Trophoblast cell (in vitro differentiated cells and primary cell): ENCODE data around the gene GAGE10.

Source experiments
- DNase-seq, 2 donors: peaks; one replicate each; pipeline ENCODE4 v3.0.0-alpha.2; 2016
- H2AFZ ChIP-seq: 2 replicates; pipeline ENCODE4 v1.6.1; 2013; ENCODE audit warnings: low read length, moderate library complexity, mild to moderate bottlenecking; ENCODE audit not compliant: insufficient read depth, poor library complexity
- H2AK5ac ChIP-seq: 2 replicates; pipeline ENCODE4 v1.6.1; 2013; ENCODE audit warnings: mild to moderate bottlenecking, low read length
- H2BK120ac ChIP-seq: 2 replicates; pipeline ENCODE4 v1.6.1; 2013; ENCODE audit warnings: low read length, mild to moderate bottlenecking, moderate library complexity; ENCODE audit not compliant: insufficient read depth, poor library complexity
- H2BK12ac ChIP-seq: 2 replicates; pipeline ENCODE4 v1.6.1; 2013; ENCODE audit warnings: mild to moderate bottlenecking, low read length, moderate library complexity
- H2BK5ac ChIP-seq: 2 replicates; pipeline ENCODE4 v1.6.1; 2013; ENCODE audit warnings: low read length, low read depth, moderate library complexity, mild to moderate bottlenecking; ENCODE audit not compliant: poor library complexity
- H3K14ac ChIP-seq: 2 replicates; pipeline ENCODE4 v1.6.1; 2013; ENCODE audit warnings: mild to moderate bottlenecking, low read length
- H3K18ac ChIP-seq: 2 replicates; pipeline ENCODE4 v1.6.1; 2013; ENCODE audit warnings: mild to moderate bottlenecking, low read length
- H3K23ac ChIP-seq: 2 replicates; pipeline ENCODE4 v1.6.1; 2013; ENCODE audit warnings: low read length
- H3K27ac ChIP-seq: 2 replicates; pipeline ENCODE4 v1.5.1; 2013; ENCODE audit warnings: low read depth, mild to moderate bottlenecking, inconsistent platforms, low read length, moderate library complexity
- H3K27me3 ChIP-seq: 2 replicates; pipeline ENCODE4 v1.6.1; 2013; ENCODE audit warnings: inconsistent platforms, mild to moderate bottlenecking, low read length, moderate library complexity; ENCODE audit not compliant: insufficient read depth
- H3K36me3 ChIP-seq, 2 experiments: 1 replicate in 1 of 2; 2 replicates in 1 of 2; pipeline ENCODE4 v1.6.1; 2013; ENCODE audit warnings: low read length in 2 of 2, mild to moderate bottlenecking in 2 of 2, moderate library complexity in 1 of 2; ENCODE audit not compliant: insufficient read depth in 2 of 2, control insufficient read depth in 1 of 2
- H3K4ac ChIP-seq: 2 replicates; pipeline ENCODE4 v1.6.1; 2013; ENCODE audit warnings: low read depth, mild to moderate bottlenecking, low read length, moderate library complexity
- H3K4me1 ChIP-seq, 2 experiments: 1 replicate in 1 of 2; 2 replicates in 1 of 2; pipeline ENCODE4 v1.6.1; 2013; ENCODE audit warnings: low read length in 2 of 2, mild to moderate bottlenecking in 2 of 2, moderate library complexity in 1 of 2; ENCODE audit not compliant: insufficient read depth in 2 of 2, control insufficient read depth in 1 of 2
- H3K4me2 ChIP-seq: 2 replicates; pipeline ENCODE4 v1.6.1; 2013; ENCODE audit warnings: inconsistent platforms, mild to moderate bottlenecking, low read length, moderate library complexity
- H3K4me3 ChIP-seq: 2 replicates; pipeline ENCODE4 v1.5.1; 2013; ENCODE audit warnings: mild to moderate bottlenecking, low read depth, low read length, inconsistent platforms
- H3K79me1 ChIP-seq: one replicate; pipeline ENCODE4 v1.6.1; 2013; ENCODE audit warnings: low read length
- H3K79me2 ChIP-seq: 2 replicates; pipeline ENCODE4 v1.6.1; 2013; ENCODE audit warnings: low read length, mild to moderate bottlenecking; ENCODE audit not compliant: control insufficient read depth, insufficient read depth, poor library complexity
- H3K9ac ChIP-seq: 2 replicates; pipeline ENCODE4 v1.6.1; 2013; ENCODE audit warnings: mild to moderate bottlenecking, low read length
- H3K9me3 ChIP-seq: 2 replicates; pipeline ENCODE4 v1.6.1; 2013; ENCODE audit warnings: low read depth, mild to moderate bottlenecking, control low read depth, inconsistent platforms, low read length; ENCODE audit not compliant: insufficient read depth
- H4K12ac ChIP-seq: 2 replicates; pipeline ENCODE4 v1.6.1; 2013; ENCODE audit warnings: low read depth, mild to moderate bottlenecking, low read length, moderate library complexity
- H4K8ac ChIP-seq: 2 replicates; pipeline ENCODE4 v1.6.1; 2013; ENCODE audit warnings: low read depth, mild to moderate bottlenecking, low read length, moderate library complexity
- H4K91ac ChIP-seq: one replicate; pipeline ENCODE4 v1.6.1; 2013; ENCODE audit warnings: low read depth, mild to moderate bottlenecking, low read length, moderate library complexity
- WGBS: extraction: QIAGEN DNeasy Blood & Tissue Kit; methylation state at CpG from one replicate; pipeline ENCODE4 v1.1.7; 2013; ENCODE audit warnings: missing lambda C conversion rate; ENCODE audit not compliant: insufficient read length, insufficient coverage; ENCODE audit errors: extremely low coverage; 5-methylcytosine and 5-hydroxymethylcytosine counted together

GAGE10 gene

DNA sequence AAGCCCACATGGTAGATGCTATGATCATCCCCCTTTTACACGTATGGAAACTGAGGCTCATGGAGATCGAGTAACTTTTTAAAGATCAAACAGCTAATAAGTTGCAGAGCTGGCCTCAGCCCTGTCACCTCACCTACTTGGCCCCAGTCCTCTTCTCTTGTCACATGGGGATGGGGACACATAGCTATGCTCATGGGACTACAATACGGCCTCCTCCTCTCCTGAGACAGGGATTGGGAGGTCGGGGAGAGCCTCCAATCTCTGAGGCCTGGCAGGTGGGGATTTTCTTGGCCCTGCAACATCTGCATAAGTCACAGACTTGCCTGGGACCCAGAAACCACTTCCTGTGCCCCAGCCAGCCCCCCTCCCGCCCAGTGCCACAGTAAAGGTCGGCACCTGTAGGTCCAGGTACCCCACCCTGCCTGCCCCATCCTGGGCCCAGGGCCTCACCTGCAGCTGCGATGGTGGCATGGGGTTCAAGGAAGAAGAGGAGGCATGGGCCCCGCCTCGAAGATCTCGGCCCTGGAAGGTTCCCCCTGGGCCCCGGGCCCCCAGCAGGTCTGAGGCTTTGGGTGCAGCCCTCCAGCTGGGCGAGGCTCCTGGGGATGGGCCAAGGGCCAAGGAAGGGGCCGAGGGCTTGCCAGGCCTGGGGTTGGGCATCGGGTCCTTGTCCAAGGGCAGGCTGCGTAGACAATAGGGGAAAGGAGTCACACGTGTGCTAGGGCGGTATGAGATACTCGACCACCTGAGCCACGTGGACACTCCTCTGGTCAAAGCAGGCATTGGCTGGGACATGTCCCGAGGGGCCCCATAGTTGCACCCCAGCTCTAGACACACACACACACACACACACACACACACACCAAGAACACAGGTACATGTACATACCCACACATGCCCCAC, 45.3 kb upstream of the GAGE10 start:
- Histone ChIP-seq H3K4me3 (no peak overlapping the region), H3K27me3 (no peaks in the 10 kb centered on the region), H3K79me1 (no peaks in the 10 kb centered on the region), H3K79me2 (no peaks in the 10 kb centered on the region), H4K8ac (no peak overlapping the region), H3K18ac (no peak overlapping the region), H2BK120ac (no peak overlapping the region), H3K4me2 (no peak overlapping the region), H2AFZ (no peak overlapping the region), H2AK5ac (no peak overlapping the region), H3K14ac (no peak overlapping the region), H2BK12ac (no peak overlapping the region), H2BK5ac (no peak overlapping the region), H3K27ac (no peak overlapping the region), H3K36me3 (no peaks in the 10 kb centered on the region), H3K4ac (no peak overlapping the region), H3K9me3 (no peaks in the 10 kb centered on the region), H4K91ac (no peak overlapping the region), H3K23ac (no peak overlapping the region), H3K9ac (no peak overlapping the region), H3K4me1 (no peaks in the 10 kb centered on the region), H4K12ac (no peak overlapping the region)
- WGBS = no CpG with 5 or more reads among the region's 20 CpGs
- DNase-seq = no peak

DNA sequence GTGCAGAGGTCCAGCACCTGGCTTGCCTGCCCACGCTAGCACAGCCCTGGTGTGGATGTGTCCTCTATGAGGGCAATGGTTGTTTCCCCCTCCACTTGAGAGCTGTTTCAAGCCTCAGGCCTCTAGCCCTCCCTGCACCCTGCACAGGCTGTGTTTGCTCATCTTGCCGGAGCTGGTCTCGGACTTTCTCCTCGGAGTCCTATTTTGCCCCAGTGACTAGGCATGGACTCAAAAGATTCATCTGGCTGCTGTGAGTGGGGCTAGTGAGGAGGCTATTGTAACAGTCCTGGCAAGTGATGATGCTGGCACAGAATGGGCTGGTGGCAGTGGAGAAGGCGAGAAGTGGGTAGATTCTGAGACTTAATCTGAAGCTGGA, 44.7 kb upstream of the GAGE10 start:
- Histone ChIP-seq H2BK120ac (no peak overlapping the region), H3K36me3 (no peaks in the 10 kb centered on the region), H3K14ac (no peak overlapping the region), H4K91ac (no peak overlapping the region), H3K4me3 (no peak overlapping the region), H3K23ac (no peak overlapping the region), H3K27me3 (no peaks in the 10 kb centered on the region), H3K79me1 (no peaks in the 10 kb centered on the region), H2AFZ (no peak overlapping the region), H3K4ac (no peak overlapping the region), H2BK12ac (no peak overlapping the region), H3K27ac (no peak overlapping the region), H3K4me1 (no peaks in the 10 kb centered on the region), H4K8ac (no peak overlapping the region), H2BK5ac (no peak overlapping the region), H3K18ac (no peak overlapping the region), H3K9ac (no peak overlapping the region), H3K9me3 (no peaks in the 10 kb centered on the region), H2AK5ac (no peak overlapping the region), H3K79me2 (no peaks in the 10 kb centered on the region), H3K4me2 (no peak overlapping the region), H4K12ac (no peak overlapping the region)
- no CpG with 5 or more reads among the region's 5 CpGs for WGBS
- DNase-seq = no peak

DNA sequence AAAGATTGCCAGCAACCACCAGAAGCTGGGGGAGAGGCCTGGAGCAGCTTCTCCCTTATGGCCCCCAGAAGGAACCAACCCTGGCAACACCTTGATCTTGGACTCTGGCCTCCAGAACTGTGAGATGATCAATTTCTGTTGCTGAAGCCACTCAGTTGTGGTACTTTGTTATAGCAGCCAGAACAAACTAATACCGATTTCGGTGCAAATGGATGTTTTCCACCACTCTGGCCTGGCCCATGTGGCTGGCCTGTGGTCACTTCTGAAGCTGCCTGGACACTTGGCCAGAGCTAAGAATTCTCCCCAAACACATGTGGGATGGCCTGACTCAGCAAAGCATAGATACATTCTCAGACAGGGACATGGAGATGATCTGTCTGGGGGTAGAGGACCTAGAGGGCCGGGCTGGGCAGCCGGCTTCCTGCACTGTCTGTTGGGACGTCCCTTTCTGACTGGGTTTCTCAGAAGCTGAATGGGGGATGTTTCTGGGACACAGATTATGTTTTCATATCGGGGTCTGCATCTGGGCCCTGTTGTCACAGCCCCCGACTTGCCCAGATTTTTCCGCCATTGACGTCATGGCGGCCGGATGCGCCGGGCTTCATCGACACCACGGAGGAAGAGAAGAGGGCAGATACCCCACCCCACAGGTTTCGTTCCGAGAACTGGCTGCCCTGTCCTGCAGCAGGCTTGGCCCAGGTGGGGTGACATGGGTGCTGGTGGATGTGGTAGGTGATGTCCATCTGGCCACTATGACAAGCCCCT, 43.0 kb upstream of the GAGE10 start:
- DNase-seq = no peak

DNA sequence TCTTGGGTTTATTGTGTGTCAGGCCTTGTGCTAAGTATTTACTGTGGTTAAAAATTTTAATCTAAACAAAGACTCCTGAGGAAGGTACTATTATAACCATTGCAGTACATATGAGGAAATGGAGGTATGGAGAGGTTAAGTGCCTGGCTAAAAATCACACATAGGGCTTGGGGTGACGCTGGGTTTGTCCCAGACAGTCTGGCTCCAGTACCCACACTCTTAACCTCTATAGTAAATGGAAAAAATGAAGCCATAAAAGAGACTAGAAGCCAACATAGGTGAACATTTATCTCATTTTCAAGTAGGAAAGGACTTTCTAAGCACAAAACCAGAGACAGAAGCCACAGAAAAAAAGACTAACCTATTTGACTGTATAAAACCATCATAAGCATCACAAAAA, 40.8 kb upstream of the GAGE10 start:
- Histone ChIP-seq H2BK5ac (no peak overlapping the region), H3K27me3 (no peaks in the 10 kb centered on the region), H3K79me1 (no peaks in the 10 kb centered on the region), H2BK120ac (no peak overlapping the region), H3K14ac (no peak overlapping the region), H3K4me2 (no peak overlapping the region), H4K8ac (no peak overlapping the region), H4K91ac (no peak overlapping the region), H3K36me3 (no peaks in the 10 kb centered on the region), H4K12ac (no peak overlapping the region), H3K4ac (no peak overlapping the region), H3K18ac (no peak overlapping the region), H2AK5ac (no peak overlapping the region), H3K4me3 (no peak overlapping the region), H3K27ac (no peak overlapping the region), H2BK12ac (no peak overlapping the region), H2AFZ (no peak overlapping the region), H3K23ac (no peak overlapping the region), H3K9me3 (no peaks in the 10 kb centered on the region), H3K79me2 (no peaks in the 10 kb centered on the region), H3K9ac (no peak overlapping the region), H3K4me1 (no peaks in the 10 kb centered on the region)
- no CpG with 5 or more reads among the region's 1 CpG for WGBS
- no peak for DNase-seq

More for the DNA sequence above, 43.0 kb upstream of the GAGE10 start:
- Histone ChIP-seq H3K79me1 (no peaks in the 10 kb centered on the region), H3K27me3 (no peaks in the 10 kb centered on the region), H2BK120ac (no peak overlapping the region), H4K12ac (no peak overlapping the region), H2AK5ac (no peak overlapping the region), H3K9me3 (no peaks in the 10 kb centered on the region), H2AFZ (no peak overlapping the region), H4K8ac (no peak overlapping the region), H3K4me2 (no peak overlapping the region), H3K14ac (no peak overlapping the region), H3K27ac (no peak overlapping the region), H3K36me3 (no peaks in the 10 kb centered on the region), H3K9ac (no peak overlapping the region), H3K18ac (no peak overlapping the region), H2BK5ac (no peak overlapping the region), H4K91ac (no peak overlapping the region), H3K23ac (no peak overlapping the region), H3K4ac (no peak overlapping the region), H2BK12ac (no peak overlapping the region), H3K79me2 (no peaks in the 10 kb centered on the region), H3K4me3 (no peak overlapping the region), H3K4me1 (no peaks in the 10 kb centered on the region)
- no CpG with 5 or more reads among the region's 17 CpGs for WGBS
